GM19238 (cell line): ENCODE data around the gene GPR34.
"Not testable (repeated sequence)": the region's sequence is repeated elsewhere in the genome, so short reads cannot be mapped to it uniquely, and the experiment has no call there.

Experiments used
- DNase-seq: peaks from one replicate; pipeline ENCODE4 v3.0.0; 2011; ENCODE audit warnings: low spot score; ENCODE audit not compliant: insufficient read length

The GPR34 gene, protein sequence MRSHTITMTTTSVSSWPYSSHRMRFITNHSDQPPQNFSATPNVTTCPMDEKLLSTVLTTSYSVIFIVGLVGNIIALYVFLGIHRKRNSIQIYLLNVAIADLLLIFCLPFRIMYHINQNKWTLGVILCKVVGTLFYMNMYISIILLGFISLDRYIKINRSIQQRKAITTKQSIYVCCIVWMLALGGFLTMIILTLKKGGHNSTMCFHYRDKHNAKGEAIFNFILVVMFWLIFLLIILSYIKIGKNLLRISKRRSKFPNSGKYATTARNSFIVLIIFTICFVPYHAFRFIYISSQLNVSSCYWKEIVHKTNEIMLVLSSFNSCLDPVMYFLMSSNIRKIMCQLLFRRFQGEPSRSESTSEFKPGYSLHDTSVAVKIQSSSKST

DNA sequence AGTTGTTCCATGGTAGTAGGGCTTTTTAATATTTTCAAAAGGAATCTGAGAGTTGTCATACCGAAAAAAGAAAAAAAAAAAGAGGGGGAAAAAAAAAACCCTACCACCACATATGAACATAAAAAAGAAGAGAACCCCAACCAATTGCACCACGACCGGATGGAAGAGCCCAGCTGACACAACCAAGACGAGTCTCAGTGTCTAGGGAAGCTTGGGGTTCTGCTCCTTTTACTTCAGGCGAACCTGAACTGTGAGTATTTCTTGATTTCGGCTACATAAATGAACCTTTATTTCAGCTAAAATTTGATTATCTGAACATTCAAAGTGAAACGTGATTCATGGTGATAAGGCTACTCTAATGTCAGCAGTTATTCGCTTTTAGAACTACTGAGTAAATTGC lies at the start of gene GPR34:
Gene GPR34 (plus strand): TSS at position 139 of the 400 bp plus-strand sequence. CDS start 6,661 bp downstream, outside the sequence.
- DNase-seq, result no peak

GRCh38 chrX:41646201-41646600 lies 42.6 kb upstream of the GPR34 start:
- DNase-seq, result not testable (repeated sequence)

- no peak for DNase-seq
These were observed 35.6 kb upstream of the GPR34 start for GRCh38 chrX:41653125-41653524.

GRCh38 chrX:41655101-41655500 lies 33.7 kb upstream of the GPR34 start:
- no peak for DNase-seq

GRCh38 chrX:41655631-41656030 lies 33.1 kb upstream of the GPR34 start:
- no peak for DNase-seq

- DNase-seq, result no peak
These were observed 27.2 kb upstream of the GPR34 start for GRCh38 chrX:41661366-41662095.

- DNase-seq, result peak; percentile 27
These were observed 24.3 kb upstream of the GPR34 start for GRCh38 chrX:41664375-41664901.

DNA sequence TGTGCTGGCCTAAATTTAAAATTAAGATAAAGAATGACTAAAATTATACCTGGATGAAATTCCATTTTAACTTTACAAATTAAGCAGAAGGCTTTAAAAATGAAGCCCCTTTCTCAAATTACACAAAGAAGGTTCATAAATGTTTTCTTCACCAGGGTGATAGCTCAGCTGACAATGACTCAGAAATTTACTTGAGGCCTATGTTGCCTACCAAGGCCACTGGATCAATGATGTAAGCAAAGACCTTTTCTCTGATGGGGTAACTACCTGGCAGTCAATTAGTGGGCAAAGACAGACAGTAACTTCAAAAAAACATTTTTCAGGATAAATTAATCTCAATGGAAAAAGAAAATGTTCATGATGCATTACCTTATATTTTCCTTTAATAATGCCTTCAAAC lies 23.9 kb upstream of the GPR34 start:
- DNase-seq, result no peak

DNA sequence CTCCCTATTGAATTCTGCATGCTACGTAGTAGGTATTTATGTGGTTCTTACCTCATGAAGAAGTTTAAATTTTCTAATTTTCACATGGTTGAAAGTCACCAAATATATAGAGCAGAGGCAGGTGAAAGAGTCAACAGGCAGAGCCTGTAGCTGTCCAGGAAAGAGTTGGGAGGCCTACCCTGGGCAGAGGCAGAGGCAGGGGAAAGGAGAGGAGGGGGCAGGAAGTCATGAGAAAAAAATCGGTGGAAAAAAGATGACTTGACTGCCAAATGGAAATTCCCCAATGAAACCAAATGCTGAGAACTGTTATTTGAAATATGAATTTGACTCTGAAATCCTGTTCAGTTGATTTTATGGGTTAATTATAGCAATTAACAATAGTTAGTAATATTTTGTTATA lies 23.1 kb upstream of the GPR34 start:
- no peak for DNase-seq

GRCh38 chrX:41666251-41666650 lies 22.5 kb upstream of the GPR34 start:
- DNase-seq, result no peak

DNA sequence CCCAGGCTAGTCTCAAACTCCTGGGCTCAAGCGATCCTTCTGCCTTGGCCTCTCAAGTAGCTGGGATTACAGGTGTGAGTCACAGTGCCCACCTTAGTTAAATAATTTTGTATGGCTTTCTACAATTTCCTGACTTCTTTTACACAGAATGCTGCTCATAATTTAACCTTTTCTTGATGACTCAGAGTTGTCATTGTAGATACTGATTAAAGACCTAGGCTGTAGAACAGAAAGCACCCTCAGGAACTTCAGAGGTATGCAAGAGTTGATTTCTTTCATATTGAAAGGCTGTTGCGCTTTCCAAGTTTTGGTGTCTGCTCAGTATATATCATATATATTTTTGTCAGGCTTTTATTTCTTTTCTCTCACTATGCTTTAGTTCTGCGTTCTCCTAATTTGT lies 21.1 kb upstream of the GPR34 start:
- DNase-seq, result no peak

GRCh38 chrX:41670112-41670511 lies 18.7 kb upstream of the GPR34 start:
- DNase-seq, result no peak

DNA sequence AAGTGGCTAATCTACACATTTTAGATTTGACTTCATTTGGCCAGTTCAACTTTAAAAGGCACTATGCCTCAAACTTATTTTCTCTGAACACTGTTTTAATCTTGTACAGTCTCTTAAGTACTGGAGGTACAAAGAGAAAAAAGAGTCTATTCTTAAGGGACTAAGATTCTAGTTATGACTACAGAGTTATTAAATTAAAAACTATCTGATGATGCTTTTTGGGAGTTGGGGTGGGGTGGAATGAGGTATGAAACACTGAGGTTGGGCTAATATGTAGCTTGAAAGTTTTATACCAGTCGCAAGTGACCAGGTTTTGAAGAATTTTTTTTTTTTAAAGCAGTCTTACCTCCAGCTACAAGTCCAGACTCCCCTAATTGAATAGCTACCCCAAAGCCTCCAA lies 17.7 kb upstream of the GPR34 start:
- DNase-seq, result no peak

DNA sequence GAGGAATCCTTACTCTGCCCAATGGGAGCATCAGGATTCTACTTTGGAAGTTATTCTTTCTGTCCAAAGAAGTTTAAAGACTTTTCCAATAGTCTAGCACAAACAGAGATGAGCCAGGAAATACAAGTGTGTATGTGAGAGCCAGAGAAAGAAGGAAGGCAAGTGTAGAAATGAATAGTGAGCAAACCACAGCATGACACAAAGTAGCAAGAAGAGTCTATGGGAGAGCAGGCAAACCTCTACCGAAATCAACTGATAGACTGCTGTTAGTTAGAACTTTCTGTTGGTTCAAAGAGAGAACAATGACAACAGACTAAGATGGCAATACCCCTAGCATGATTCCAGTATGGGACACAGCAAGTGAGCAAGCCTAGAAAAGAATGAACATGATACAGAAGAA lies 16.1 kb upstream of the GPR34 start:
- DNase-seq, result no peak

- DNase-seq, result not testable (repeated sequence)
These were observed 12.4 kb upstream of the GPR34 start for GRCh38 chrX:41676361-41676760.

- no peak for DNase-seq
These were observed 11.4 kb upstream of the GPR34 start for GRCh38 chrX:41677183-41678060.

GRCh38 chrX:41684138-41684537 lies 4.6 kb upstream of the GPR34 start:
- no peak for DNase-seq

DNA sequence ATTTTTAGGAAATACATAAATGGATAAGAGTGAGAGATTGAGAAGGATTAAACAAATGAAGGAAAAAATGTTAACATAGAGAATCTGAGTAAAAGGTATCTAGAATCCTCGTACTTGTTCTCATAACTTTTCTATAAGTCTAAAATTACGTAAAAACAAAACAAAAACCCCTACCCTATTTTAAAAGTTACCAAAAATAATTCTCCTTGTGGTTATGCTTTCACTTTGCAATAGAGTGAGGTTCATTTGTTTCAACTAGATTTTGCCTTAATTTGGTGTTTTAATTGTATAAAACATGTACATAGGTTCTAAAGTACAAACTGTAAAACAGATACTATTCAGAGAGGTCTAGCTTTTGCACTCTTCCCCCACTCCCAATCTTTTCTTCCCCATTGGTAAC lies 3.8 kb upstream of the GPR34 start:
- DNase-seq, result no peak

GRCh38 chrX:41686788-41687187 lies 2.0 kb upstream of the GPR34 start:
- no peak for DNase-seq

- no peak for DNase-seq
These were observed 617 bp upstream of the GPR34 start for GRCh38 chrX:41688156-41688555.

DNA sequence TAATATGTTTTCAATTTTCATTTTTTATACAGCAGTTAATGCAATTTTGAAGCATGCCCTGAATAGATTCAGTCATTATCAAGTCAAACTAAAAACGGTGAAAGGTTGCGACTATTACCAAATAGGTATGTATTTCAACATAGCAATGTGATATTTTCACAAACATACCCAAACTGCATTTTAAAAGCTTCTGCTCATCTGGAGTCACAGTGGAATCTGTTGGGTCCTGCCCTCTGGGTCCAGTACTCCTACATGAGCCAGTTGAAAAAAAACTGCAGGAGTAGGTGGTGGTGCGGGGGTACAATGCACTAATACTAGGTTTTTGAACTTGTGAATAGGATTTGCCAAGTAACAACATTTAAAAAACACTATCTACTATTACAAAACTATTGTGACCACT lies 938 bp downstream of the GPR34 start:
- no peak for DNase-seq
